H9 (cell line): ENCODE results near the gene BRINP2. TPM values are rescaled to one million over a fixed set of nuclear protein-coding genes. Genes with fewer than 3 reads are reported as not detected.

Source experiments
- DNase-seq: peaks from one replicate; pipeline ENCODE4 v3.0.0-alpha.2; 2017
- H2AFZ ChIP-seq: one replicate; pipeline ENCODE4 v1.6.1; 2013; ENCODE audit warnings: mild to moderate bottlenecking, low read length, control low read depth, moderate library complexity
- H2AK5ac ChIP-seq: 2 replicates; pipeline ENCODE4 v1.6.1; 2013; ENCODE audit warnings: low read length, control low read depth, mixed read lengths; ENCODE audit not compliant: insufficient read length
- H2BK120ac ChIP-seq: one replicate; pipeline ENCODE4 v1.6.1; 2013; ENCODE audit warnings: low read depth, mild to moderate bottlenecking, low read length, control low read depth, inconsistent platforms; ENCODE audit not compliant: poor library complexity, severe bottlenecking
- H2BK12ac ChIP-seq: 2 replicates; pipeline ENCODE4 v1.6.1; 2013; ENCODE audit warnings: low read length, control low read depth, mixed read lengths, low read depth; ENCODE audit not compliant: insufficient read length
- H2BK15ac ChIP-seq: 2 replicates; pipeline ENCODE4 v1.6.1; 2013; ENCODE audit warnings: low read depth, low read length, control low read depth
- H2BK20ac ChIP-seq: one replicate; pipeline ENCODE4 v1.6.1; 2013; ENCODE audit warnings: low read depth, mild to moderate bottlenecking, low read length, control low read depth, inconsistent platforms; ENCODE audit not compliant: poor library complexity, severe bottlenecking
- H2BK5ac ChIP-seq: 2 replicates; pipeline ENCODE4 v1.6.1; 2013; ENCODE audit warnings: low read length, control low read depth, mixed read lengths; ENCODE audit not compliant: insufficient read length
- H3K14ac ChIP-seq: 2 replicates; pipeline ENCODE4 v1.6.1; 2013; ENCODE audit warnings: low read length, control low read depth; ENCODE audit not compliant: insufficient read depth
- H3K18ac ChIP-seq: 2 replicates; pipeline ENCODE4 v1.6.1; 2013; ENCODE audit warnings: low read depth, mild to moderate bottlenecking, mixed read lengths, low read length, control low read depth; ENCODE audit not compliant: insufficient read length
- H3K23ac ChIP-seq: 2 replicates; pipeline ENCODE4 v1.6.1; 2013; ENCODE audit warnings: low read length, control low read depth, mixed read lengths, low read depth; ENCODE audit not compliant: insufficient read length
- H3K23me2 ChIP-seq: 2 replicates; pipeline ENCODE4 v1.6.1; 2013; ENCODE audit warnings: low read depth, mild to moderate bottlenecking, mixed read lengths, low read length, control low read depth; ENCODE audit not compliant: insufficient read length, poor library complexity, severe bottlenecking
- H3K27ac ChIP-seq: 2 replicates; pipeline ENCODE4 v1.5.1; 2013; ENCODE audit warnings: low read length, control low read depth, mixed read lengths, low read depth; ENCODE audit not compliant: insufficient read length
- H3K27me3 ChIP-seq: 2 replicates; pipeline ENCODE4 v1.6.1; 2013; ENCODE audit warnings: low read length, control low read depth, inconsistent platforms; ENCODE audit not compliant: insufficient read depth
- H3K4ac ChIP-seq: 2 replicates; pipeline ENCODE4 v1.6.1; 2013; ENCODE audit warnings: low read depth, mild to moderate bottlenecking, control low read depth, inconsistent platforms, low read length, moderate library complexity
- H3K4me1 ChIP-seq: 2 replicates; pipeline ENCODE4 v1.6.1; 2013; ENCODE audit warnings: low read length, control low read depth, inconsistent platforms; ENCODE audit not compliant: insufficient read depth
- H3K4me2 ChIP-seq: 2 replicates; pipeline ENCODE4 v1.6.1; 2013; ENCODE audit warnings: low read length, control low read depth, mixed read lengths; ENCODE audit not compliant: insufficient read length, insufficient read depth
- H3K56ac ChIP-seq: 2 replicates; pipeline ENCODE4 v1.6.1; 2013; ENCODE audit warnings: low read depth, mild to moderate bottlenecking, mixed read lengths, low read length, control low read depth; ENCODE audit not compliant: insufficient read length
- H3K79me1 ChIP-seq: 2 replicates; pipeline ENCODE4 v1.6.1; 2013; ENCODE audit warnings: low read depth, mild to moderate bottlenecking, moderate library complexity, low read length, control low read depth, inconsistent platforms; ENCODE audit not compliant: insufficient read depth, poor library complexity, severe bottlenecking
- H3K79me2 ChIP-seq: 2 replicates; pipeline ENCODE4 v1.6.1; 2013; ENCODE audit warnings: low read length, control low read depth, inconsistent platforms; ENCODE audit not compliant: insufficient read depth
- H3K9ac ChIP-seq: 2 replicates; pipeline ENCODE4 v1.6.1; 2013; ENCODE audit warnings: low read length, control low read depth, mixed read lengths; ENCODE audit not compliant: insufficient read length; ENCODE audit errors: extremely low read depth
- H3K9me3 ChIP-seq: one replicate; pipeline ENCODE4 v1.6.1; 2013; ENCODE audit warnings: low read depth, low read length, inconsistent platforms; ENCODE audit not compliant: control insufficient read depth
- H3T11ph ChIP-seq: one replicate; pipeline ENCODE4 v1.6.1; 2013; ENCODE audit warnings: mild to moderate bottlenecking, low read length, control low read depth, inconsistent platforms
- H4K20me1 ChIP-seq: one replicate; pipeline ENCODE4 v1.6.1; 2013; ENCODE audit not compliant: control insufficient read depth, insufficient read length, insufficient read depth
- H4K5ac ChIP-seq: 2 replicates; pipeline ENCODE4 v1.6.1; 2013; ENCODE audit warnings: low read depth, mild to moderate bottlenecking, mixed read lengths, low read length, control low read depth; ENCODE audit not compliant: insufficient read length
- H4K8ac ChIP-seq: replicated peaks from 2 replicates; pipeline ENCODE4 v1.6.1; 2013; ENCODE audit warnings: low read length, control low read depth, mixed read lengths, low read depth; ENCODE audit not compliant: insufficient read length
- H4K91ac ChIP-seq: 2 replicates; pipeline ENCODE4 v1.6.1; 2013; ENCODE audit warnings: low read depth, mild to moderate bottlenecking, moderate library complexity, mixed read lengths, low read length, control low read depth; ENCODE audit not compliant: insufficient read length
- H3K27ac Mint-ChIP-seq, 3 experiments: 2 replicates in 2 of 3; 3 replicates in 1 of 3; pipeline ENCODE4 v1.8.0; 2020 to 2021; ENCODE audit warnings: mixed read lengths in 3 of 3, mild to moderate bottlenecking in 1 of 3, moderate library complexity in 1 of 3
- H3K27me3 Mint-ChIP-seq: 2 replicates; pipeline ENCODE4 v1.8.0; 2021; ENCODE audit warnings: low read depth, mild to moderate bottlenecking, moderate library complexity, mixed read lengths
- H3K36me3 Mint-ChIP-seq, 3 experiments: 2 replicates in 2 of 3; 3 replicates in 1 of 3; pipeline ENCODE4 v1.8.0; 2020 to 2021; ENCODE audit warnings: low read depth in 3 of 3, mixed read lengths in 3 of 3; ENCODE audit not compliant: insufficient read depth in 1 of 3
- H3K4me1 Mint-ChIP-seq, 2 experiments: 2 replicates each; pipeline ENCODE4 v1.8.0; 2020; ENCODE audit warnings: mixed read lengths in 2 of 2
- H3K4me3 Mint-ChIP-seq, 2 experiments: 2 replicates in 1 of 2; 3 replicates in 1 of 2; pipeline ENCODE4 v1.8.0; 2020 to 2021; ENCODE audit warnings: mild to moderate bottlenecking in 2 of 2, mixed read lengths in 2 of 2, moderate library complexity in 1 of 2
- H3K9me3 Mint-ChIP-seq, 2 experiments: 2 replicates in 1 of 2; 3 replicates in 1 of 2; pipeline ENCODE4 v1.8.0; 2020; ENCODE audit warnings: mild to moderate bottlenecking in 2 of 2, mixed read lengths in 2 of 2, moderate library complexity in 1 of 2
- WGBS: extraction: QIAGEN DNeasy Blood & Tissue Kit; methylation state at CpG from one replicate; pipeline ENCODE4 v1.1.7; 2013; ENCODE audit warnings: missing lambda C conversion rate, low lambda C conversion rate, mixed read lengths; ENCODE audit not compliant: insufficient read length; ENCODE audit errors: extremely low coverage; 5-methylcytosine and 5-hydroxymethylcytosine counted together
- total RNA-seq: library from RNA; stranded (reverse); gene quantifications from 2 replicates; pipeline ENCODE4 v1.2.1, GENCODE V29; 2021
- TF ChIP-seq, protein P1 (sequence below): fragments of 200-600 bp; sonication (generic); conservative IDR thresholded peaks from 3 replicates; pipeline ENCODE4 v1.8.0; 2021; ENCODE audit warnings: antibody characterized with exemption, mild to moderate bottlenecking

BRINP2 gene
- total RNA-seq, 1 experiment from 2014 or later: not detected

DNA sequence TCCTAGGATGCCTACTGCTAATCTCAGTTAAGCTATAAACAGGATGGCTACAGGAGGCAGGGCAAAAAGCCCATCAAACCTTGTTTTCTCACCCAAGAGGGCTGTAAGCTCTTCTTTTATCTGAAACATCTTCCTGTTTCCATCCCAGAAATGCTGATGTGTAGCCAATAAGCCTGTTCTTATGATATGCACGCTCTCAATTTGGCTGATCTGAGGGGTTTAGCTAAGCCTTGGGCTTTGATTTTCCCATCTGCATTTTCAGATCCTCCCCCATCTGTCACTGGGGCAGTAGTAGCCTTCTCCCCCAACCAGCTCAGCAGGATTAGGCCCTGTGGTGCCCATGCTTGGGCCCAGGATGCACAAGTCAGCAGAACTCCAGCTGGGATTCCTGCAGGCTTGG, 105.0 kb downstream of the BRINP2 start:
- no peak overlapping the region for H3K9ac ChIP-seq
- H3K27ac Mint-ChIP-seq: no peak overlapping the region
- no peak for DNase-seq
- H2BK20ac ChIP-seq: no peak overlapping the region
- H3K4me3 Mint-ChIP-seq: no peak overlapping the region
- no peak overlapping the region for H2BK12ac ChIP-seq
- H3K79me2 ChIP-seq: no peaks in the 10 kb centered on the region
- H3K36me3 Mint-ChIP-seq: no peaks in the 10 kb centered on the region
- H3K56ac ChIP-seq: no peak overlapping the region
- H3K27me3 ChIP-seq: no peaks in the 10 kb centered on the region
- H3K9me3 ChIP-seq: no peaks in the 10 kb centered on the region
- H4K5ac ChIP-seq: no peak overlapping the region
- H3K79me1 ChIP-seq: no peaks in the 10 kb centered on the region
- no peaks in the 10 kb centered on the region for H3K4me1 Mint-ChIP-seq
- H2BK15ac ChIP-seq: no peak overlapping the region
- H3K4me2 ChIP-seq: no peak overlapping the region
- no peaks in the 10 kb centered on the region for H3K4me1 ChIP-seq
- peaks cover 30% of the 10 kb centered on the region for H3K27me3 Mint-ChIP-seq
- no peak overlapping the region for H2AK5ac ChIP-seq
- no peak overlapping the region for H3K18ac ChIP-seq
- no peak overlapping the region for H2BK120ac ChIP-seq
- H3T11ph ChIP-seq: no peak overlapping the region
- H4K91ac ChIP-seq: no peak overlapping the region
- H3K9me3 Mint-ChIP-seq: no peaks in the 10 kb centered on the region
- H3K14ac ChIP-seq: no peak overlapping the region
- no peak overlapping the region for H3K27ac ChIP-seq
- H2BK5ac ChIP-seq: no peak overlapping the region
- TF ChIP-seq, protein P1, sequence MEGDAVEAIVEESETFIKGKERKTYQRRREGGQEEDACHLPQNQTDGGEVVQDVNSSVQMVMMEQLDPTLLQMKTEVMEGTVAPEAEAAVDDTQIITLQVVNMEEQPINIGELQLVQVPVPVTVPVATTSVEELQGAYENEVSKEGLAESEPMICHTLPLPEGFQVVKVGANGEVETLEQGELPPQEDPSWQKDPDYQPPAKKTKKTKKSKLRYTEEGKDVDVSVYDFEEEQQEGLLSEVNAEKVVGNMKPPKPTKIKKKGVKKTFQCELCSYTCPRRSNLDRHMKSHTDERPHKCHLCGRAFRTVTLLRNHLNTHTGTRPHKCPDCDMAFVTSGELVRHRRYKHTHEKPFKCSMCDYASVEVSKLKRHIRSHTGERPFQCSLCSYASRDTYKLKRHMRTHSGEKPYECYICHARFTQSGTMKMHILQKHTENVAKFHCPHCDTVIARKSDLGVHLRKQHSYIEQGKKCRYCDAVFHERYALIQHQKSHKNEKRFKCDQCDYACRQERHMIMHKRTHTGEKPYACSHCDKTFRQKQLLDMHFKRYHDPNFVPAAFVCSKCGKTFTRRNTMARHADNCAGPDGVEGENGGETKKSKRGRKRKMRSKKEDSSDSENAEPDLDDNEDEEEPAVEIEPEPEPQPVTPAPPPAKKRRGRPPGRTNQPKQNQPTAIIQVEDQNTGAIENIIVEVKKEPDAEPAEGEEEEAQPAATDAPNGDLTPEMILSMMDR: no peak
- no peak overlapping the region for H3K23ac ChIP-seq
- H3K23me2 ChIP-seq: no peaks in the 10 kb centered on the region
- WGBS: no CpG with 5 or more reads among the region's 1 CpG
- H4K20me1 ChIP-seq: no peaks in the 10 kb centered on the region
- H3K4ac ChIP-seq: no peak overlapping the region
- no peak overlapping the region for H2AFZ ChIP-seq
- H4K8ac ChIP-seq: no peak overlapping the region
